Testis (tissue), 3 donors: ENCODE results near the gene TNNT2. TPM values are rescaled to one million over a fixed set of nuclear protein-coding genes. Genes with fewer than 3 reads are reported as not detected.

Source experiments
- DNase-seq: peaks from one replicate; pipeline ENCODE4 v3.0.0-alpha.2; 2019
- H3K27ac ChIP-seq, 2 donors: fragments of 200-600 bp; sonication (generic); one replicate each; pipeline ENCODE4 v1.5.1; 2019
- H3K27me3 ChIP-seq: fragments of 200-600 bp; sonication (generic); one replicate; pipeline ENCODE4 v1.5.1; 2019
- H3K36me3 ChIP-seq: fragments of 200-600 bp; sonication (generic); one replicate; pipeline ENCODE4 v1.5.1; 2017; ENCODE audit warnings: low read depth; ENCODE audit errors: missing control alignments
- H3K4me1 ChIP-seq: fragments of 200-600 bp; sonication (generic); one replicate; pipeline ENCODE4 v1.5.1; 2019
- H3K4me3 ChIP-seq, 2 donors: fragments of 200-600 bp; sonication (generic); one replicate each; pipeline ENCODE4 v1.5.1; 2017 to 2019
- H3K9me3 ChIP-seq: fragments of 200-600 bp; sonication (generic); one replicate; pipeline ENCODE4 v1.5.1; 2017
- CTCF ChIP-seq, 3 experiments: fragments of 450-650 bp in 2 of 3; fragments of 200-600 bp in 1 of 3; sonication (generic) in 1 of 3; IDR thresholded peaks; one replicate each; pipeline ENCODE4 v1.5.1; 2016 to 2019; ENCODE audit warnings: antibody characterized with exemption in 3 of 3, mild to moderate bottlenecking in 2 of 3, moderate library complexity in 1 of 3
- POLR2A ChIP-seq: fragments of 450-650 bp; IDR thresholded peaks from one replicate; pipeline ENCODE4 v1.6.1; 2017; ENCODE audit warnings: antibody characterized with exemption, mild to moderate bottlenecking, moderate library complexity
- WGBS, 2 donors: methylation state at CpG; one replicate each; pipeline ENCODE4 v1.1.5; 2018; 5-methylcytosine and 5-hydroxymethylcytosine counted together
- intact Hi-C: fragments of 100-400 bp; cut with DNase I; formaldehyde crosslinking; loops from one replicate; pipeline ENCODE4 v1.15.1; 2023; ENCODE audit warnings: low total_unique reads
- polyA plus RNA-seq: library from polyadenylated mRNA; stranded (reverse); fragments of 350-450 nt; fragmentation: Illumina TruSeq; extraction: RNeasy Lipid Tissue Mini Kit (QIAGEN cat#74804); gene quantifications from one replicate; pipeline ENCODE4 v1.2.3, GENCODE V29; 2014; ENCODE audit warnings: low read depth, low replicate concordance; ENCODE audit not compliant: insufficient read depth
- total RNA-seq, 2 donors: library from RNA; depleted of rRNA; stranded (reverse); fragments of >200 nt; gene quantifications; one replicate each; pipeline ENCODE4 v1.2.3, GENCODE V29; 2016

The TNNT2 gene
- total and polyA plus RNA-seq, 3 donors from 2014 or later = 0.79 to 2.7 (median 1.1) TPM

- H3K9me3 ChIP-seq = no peaks in the 10 kb centered on the region
- DNase-seq = no peak
- H3K36me3 ChIP-seq = no peaks in the 10 kb centered on the region
- intact Hi-C loops = loop anchor here (10.0 kb wide), 1 partner anchor 106 kb away; no protein-coding TSS in a partner anchor
- H3K4me1 ChIP-seq = no peaks in the 10 kb centered on the region
- no peak overlapping the region for H3K27ac ChIP-seq
- H3K4me3 ChIP-seq = no peak overlapping the region
- TF ChIP-seq POLR2A (no peak), CTCF (IDR thresholded peaks at IDR 0.05) (no peak)
- WGBS, 2 donors = 84 to 90% methylated on average over 2 to 7 of the region's 7 CpGs
- no peaks in the 10 kb centered on the region for H3K27me3 ChIP-seq
These were observed 17.0 kb downstream of the TNNT2 start for GRCh38 chr1:201360486-201360885.

GRCh38 chr1:201359873-201360210, 17.6 kb downstream of the TNNT2 start:
- no peaks in the 10 kb centered on the region for H3K27me3 ChIP-seq
- TF ChIP-seq CTCF (IDR thresholded peaks at IDR 0.05) (no peak), POLR2A (no peak)
- H3K4me3 ChIP-seq = no peak overlapping the region
- no peak overlapping the region for H3K27ac ChIP-seq
- 67 to 95% methylated on average over 1 to 2 of the region's 2 CpGs for WGBS, 2 donors
- intact Hi-C loops = loop anchor here (10.0 kb wide), 1 partner anchor 105 kb away; no protein-coding TSS in a partner anchor
- DNase-seq = no peak
- H3K9me3 ChIP-seq = no peaks in the 10 kb centered on the region
- no peaks in the 10 kb centered on the region for H3K36me3 ChIP-seq
- no peaks in the 10 kb centered on the region for H3K4me1 ChIP-seq

- intact Hi-C loops = no loop called here
- no peak for DNase-seq
- 78 to 87% methylated on average over 18 of the region's 18 CpGs for WGBS, 2 donors
These were observed 18.2 kb downstream of the TNNT2 start for GRCh38 chr1:201359031-201359872.

GRCh38 chr1:201358596-201358995, 18.9 kb downstream of the TNNT2 start:
- TF ChIP-seq POLR2A (no peak), CTCF (IDR thresholded peaks at IDR 0.05) (no peak)
- 64 to 74% methylated on average over 4 of the region's 4 CpGs for WGBS, 2 donors
- no peak overlapping the region for H3K4me3 ChIP-seq
- DNase-seq = no peak
- H3K36me3 ChIP-seq = no peaks in the 10 kb centered on the region
- no peaks in the 10 kb centered on the region for H3K9me3 ChIP-seq
- H3K27ac ChIP-seq = no peak overlapping the region
- no peaks in the 10 kb centered on the region for H3K4me1 ChIP-seq
- H3K27me3 ChIP-seq = no peaks in the 10 kb centered on the region
- intact Hi-C loops = no loop called here

More at GRCh38 chr1:201359031-201359872, 18.2 kb downstream of the TNNT2 start:
- Histone ChIP-seq H3K36me3 (no peaks in the 10 kb centered on the region), H3K4me3 (no peak overlapping the region), H3K4me1 (no peaks in the 10 kb centered on the region), H3K27me3 (no peaks in the 10 kb centered on the region), H3K27ac (no peak overlapping the region), H3K9me3 (no peaks in the 10 kb centered on the region)
- TF ChIP-seq CTCF (IDR thresholded peaks at IDR 0.05) (no peak), POLR2A (no peak)
